Germinal center (tissue), 1 donor: ENCODE measurements around the gene STOML2.

Source experiments
- DNase-seq: peaks from one replicate; pipeline ENCODE4 v3.0.0; 2012; ENCODE audit warnings: mixed read lengths, low spot score

STOML2 gene

DNA sequence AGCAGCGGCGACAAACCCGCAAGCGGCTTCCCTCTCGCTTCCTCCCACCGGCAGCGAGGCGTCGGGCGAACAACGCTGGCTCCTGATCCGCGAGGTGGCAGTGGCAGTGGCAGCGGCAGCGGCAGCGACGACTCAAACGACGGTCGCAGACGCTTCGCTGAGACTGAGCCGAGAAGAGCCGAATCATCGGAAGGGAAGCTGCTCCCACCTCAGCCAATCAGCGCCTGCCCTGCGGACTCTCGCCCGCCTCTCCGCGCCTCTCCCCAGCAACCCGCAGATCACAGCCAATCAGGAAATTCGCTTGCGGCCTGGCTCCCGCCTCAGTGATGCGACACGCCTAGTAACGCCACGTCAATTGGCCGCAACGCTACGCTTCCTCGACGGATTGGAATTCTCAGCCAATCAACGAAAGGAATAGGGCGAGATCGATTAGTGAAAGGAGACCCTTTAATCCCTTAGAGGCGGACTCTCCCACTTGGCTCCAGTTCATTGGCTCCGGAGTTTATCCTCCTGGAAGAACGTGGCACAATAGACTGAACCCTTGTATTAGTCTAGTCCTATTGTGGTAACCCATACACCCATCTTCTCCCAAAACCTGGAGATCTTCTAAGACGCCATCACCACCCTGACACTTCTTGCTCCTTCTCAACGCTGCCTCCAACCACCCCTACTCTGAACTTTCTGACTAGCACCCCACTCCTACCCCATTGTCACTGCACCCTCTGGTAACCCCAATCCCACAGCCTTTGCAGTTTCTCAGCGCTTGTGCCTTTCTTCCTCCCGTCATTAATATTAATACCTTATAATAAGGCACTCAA lies 30.3 kb downstream of the STOML2 start, which contains the start of gene VCP:
VCP (minus strand) TSS at position 165 of the 818 bp plus-strand sequence. CDS start 272 bp downstream, outside the sequence.
- DNase-seq = peak; percentile 100

DNA sequence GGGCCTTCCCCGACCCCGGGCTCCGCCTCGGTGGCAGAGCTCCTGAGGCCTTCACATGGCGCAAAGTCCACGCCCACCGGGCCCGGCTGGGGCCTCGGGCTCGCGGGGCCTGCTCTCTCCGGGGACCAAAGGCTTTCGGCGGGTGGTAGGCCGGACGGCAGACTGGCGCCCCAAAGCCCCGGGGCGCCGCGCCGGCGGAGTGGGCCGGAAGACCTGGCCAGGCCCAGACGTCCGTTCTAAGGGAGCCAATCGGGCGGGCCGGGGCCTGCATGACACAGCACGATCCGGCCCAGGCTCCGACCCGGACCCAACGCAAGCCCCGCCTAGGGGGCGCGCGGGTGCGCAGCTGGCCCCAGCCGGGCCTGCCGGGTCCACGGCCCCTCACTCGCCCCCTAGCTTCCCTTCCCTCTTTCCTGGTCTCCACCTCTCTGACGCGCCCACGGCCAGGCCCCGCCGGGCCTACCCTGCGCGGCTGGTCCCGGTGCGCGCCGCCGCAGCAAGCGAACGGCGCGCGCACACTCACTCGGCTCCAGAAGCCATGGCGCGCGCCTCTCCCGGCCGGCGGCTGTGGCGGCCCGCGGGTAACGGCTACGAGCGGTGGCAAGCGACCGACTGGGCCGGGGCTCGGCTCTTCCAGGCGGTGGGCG lies 31.0 kb downstream of the STOML2 start:
- peak; percentile 87 for DNase-seq

DNA sequence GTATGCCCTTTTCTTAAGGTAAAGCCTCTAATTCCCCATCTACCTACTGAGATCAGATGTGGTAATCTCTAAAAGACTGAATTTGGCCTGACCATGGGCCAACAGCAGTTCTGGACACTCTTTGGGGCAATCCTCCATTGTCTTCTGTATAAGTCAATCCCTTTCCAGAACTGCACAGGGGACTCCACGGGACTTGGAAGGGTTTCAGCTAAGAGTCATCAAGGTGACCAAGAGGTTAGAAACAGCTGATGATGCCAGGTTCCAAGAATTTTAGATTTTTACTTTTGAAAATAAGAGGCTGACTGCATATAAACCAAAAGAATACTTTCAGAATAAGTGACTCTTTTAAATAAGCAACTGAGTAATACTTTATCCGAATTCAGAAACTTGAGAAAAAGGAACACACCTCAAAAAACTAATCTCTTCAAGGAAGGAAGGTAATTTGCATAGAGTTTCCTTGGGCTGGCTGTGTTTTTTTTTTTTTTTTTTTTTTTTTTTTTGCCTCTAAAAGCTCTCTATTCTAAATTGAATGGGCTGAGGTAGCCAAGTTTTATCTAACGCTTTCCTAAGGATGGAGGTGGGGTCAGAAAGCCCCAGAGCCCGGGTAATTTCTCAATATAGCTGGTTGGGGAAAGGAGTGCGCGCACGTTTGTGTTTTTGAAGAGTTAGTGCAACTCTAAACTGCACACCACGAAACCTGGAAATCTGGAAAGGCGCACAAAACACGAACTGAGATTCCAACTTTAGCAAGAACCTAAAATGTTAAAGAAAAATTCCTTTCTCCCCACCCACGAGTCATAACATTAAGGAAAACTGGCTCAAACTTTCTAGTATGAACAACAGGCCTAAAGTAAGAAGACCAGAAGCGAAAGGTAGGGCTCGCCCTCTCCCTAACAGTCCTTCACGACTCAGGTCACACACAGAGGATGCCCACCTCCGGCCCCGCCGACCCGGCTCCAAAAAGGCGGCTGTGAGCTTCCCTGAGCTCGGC lies 31.8 kb downstream of the STOML2 start:
- peak; percentile 50 for DNase-seq

DNA sequence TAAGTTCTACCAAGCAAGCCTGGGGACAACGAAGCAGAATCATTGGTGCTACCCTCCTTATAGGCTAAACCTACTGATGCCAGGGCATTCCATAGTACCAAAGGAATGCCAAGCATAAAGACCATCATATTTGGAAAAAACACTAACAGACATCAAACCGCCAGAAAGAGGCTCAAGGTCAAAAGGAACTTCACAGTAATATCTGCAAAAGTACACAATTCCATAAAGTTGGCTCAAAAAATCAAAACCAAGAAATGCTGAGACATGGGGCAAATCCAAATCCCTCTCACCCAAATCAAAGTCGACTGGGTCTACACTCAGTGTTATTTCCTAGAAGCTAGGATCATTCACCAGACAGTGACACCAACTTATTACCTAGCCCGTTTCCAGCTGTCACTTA lies 33.9 kb downstream of the STOML2 start:
- no peak for DNase-seq

DNA sequence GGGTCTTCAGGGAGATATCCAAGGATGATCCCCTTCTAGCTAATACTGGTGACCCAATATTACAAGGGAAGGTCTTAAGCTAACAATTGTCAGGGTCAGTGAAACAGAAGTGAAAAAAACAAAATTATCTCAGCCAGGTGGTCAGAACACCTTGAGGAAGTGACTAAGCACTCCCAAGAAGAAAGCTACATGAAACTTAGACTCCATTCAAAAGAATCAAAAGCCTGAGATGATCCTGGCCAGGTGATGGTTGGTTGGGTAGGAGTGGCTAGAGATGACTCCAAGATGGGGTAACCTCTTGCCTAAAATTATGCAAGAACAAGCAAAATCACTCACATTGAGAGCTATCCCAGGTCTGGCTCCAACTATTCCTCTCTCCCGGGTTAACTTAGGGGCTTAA lies 35.9 kb downstream of the STOML2 start:
- no peak for DNase-seq

DNA sequence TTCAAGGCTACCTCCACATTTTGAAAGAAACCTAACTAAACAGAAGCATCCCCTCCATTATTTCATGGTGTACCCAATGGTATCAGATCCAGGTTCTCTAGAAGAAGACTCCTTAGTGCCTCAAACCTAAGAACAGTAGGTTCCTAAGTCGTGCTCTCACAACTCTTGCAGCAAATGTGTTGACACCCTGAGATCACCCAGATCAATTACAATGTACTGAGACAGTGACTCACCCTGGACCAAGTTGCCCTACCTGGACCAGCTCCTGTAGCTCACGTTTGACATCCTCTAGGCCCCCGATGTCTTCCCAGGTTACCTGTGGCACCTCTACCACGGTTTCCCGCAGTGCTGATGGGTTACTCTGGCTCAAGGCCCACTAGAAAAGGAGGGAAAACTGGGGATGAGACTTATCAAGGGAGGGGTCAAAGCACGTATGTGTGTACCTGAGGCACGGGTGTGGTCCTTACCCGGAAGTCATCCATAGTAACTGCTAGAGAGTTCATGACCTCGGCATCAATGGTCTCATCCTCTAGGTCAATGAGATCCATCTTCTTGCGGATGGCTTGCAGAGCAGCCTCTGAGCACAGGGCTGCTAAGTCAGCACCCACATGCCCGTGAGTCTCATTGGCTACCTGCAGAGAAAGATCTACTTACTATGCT lies 42.3 kb downstream of the STOML2 start:
- no peak for DNase-seq

DNA sequence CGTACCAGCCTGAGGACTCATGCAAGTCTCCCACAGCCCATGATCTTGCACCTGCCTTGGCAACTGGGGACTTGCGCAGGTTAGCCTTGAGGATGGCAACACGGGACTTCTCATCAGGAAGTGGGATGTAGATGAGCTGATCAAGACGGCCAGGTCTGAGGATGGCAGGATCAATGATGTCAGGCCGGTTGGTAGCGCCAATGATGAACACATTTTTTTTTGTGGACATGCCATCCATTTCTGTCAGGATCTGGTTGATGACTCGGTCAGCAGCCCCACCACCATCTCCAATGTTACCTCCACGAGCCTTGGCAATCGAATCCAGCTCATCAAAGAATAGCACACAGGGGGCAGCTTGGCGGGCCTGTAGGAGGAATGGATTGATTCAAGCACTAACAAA lies 43.5 kb downstream of the STOML2 start:
- DNase-seq = no peak

DNA sequence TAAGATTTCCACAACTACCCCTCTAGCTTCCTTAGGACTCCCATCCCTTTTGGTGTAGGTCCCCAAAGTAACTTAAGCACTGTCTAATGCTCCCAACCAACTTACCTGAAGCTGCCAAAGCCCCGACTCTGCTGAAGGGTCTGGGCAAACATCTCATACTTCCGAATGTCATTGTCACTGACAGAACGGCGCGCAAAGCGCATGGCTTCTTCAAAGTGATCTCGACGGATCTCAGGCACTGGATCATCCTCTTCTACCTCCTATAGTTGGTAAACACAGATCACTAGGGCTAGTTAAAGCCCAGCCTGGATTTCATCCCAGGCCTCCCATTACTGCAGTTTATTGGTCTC lies 45.7 kb downstream of the STOML2 start:
- no peak for DNase-seq

DNA sequence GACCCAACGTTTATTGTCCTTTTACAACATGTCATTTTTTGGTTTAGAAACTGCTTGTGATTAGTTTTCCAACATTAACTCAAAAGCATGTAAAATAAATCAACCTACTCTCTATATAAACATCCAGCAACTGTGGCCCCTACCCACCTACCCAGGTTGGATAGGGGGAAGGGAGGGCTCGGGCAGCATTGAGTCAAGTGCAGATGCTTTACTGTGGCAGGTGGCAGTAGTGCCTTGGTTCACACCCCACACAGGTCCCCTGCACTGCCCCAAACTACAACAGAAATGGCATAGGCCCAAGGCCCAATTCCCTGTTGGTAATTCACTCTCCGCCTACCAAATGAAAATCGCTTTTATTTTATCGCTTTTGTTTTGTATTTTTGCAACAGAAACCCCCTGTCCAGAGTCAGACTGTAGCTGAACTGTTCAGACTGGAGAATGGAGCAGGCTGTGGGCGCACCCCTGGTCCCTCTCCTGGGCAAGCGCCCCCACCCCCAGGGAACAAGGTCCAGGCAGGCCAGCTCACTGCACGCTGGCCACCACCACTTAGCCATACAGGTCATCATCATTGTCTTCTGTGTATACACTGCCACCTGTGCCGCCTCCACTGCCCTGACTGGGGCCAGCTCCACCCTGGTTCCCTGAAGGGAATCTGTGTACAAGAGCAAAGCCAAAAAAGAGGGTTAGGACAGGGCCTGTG lies 46.2 kb downstream of the STOML2 start:
- DNase-seq = no peak

DNA sequence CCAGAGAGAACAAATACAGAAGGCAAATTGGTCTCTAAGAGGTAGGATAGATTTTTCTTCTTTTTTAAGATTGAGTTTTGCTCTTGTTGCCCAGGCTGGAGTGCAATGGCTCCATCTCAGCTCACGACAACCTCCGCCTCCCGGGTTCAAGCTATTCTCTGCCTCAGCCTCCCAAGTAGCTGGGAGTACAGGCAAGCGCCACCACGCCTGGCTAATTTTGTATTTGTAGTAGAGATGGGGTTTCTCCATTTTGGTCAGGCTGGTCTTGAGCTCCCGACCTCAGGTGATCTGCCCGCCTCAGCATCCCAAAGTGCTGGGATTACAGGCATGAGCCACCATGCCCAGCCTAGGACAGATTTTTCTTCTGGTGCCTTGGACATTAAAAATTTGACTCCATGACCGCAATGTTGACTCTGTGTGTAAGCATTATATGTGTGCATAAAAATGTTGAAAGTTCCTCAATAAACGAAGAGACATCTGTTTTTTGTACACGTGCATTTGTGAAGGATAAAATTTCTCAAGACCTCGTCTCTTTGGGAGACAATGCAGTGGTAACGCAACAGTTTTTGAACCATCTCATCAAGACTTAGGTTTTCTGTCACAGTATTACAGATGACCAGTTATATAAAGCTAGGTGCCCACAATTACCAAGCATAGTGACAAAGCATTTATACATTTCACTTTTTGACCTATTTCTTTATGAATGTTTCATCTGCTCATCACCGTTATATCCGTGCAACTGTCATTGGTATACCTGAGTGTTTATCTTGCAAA lies 47.9 kb downstream of the STOML2 start:
- DNase-seq = no peak

DNA sequence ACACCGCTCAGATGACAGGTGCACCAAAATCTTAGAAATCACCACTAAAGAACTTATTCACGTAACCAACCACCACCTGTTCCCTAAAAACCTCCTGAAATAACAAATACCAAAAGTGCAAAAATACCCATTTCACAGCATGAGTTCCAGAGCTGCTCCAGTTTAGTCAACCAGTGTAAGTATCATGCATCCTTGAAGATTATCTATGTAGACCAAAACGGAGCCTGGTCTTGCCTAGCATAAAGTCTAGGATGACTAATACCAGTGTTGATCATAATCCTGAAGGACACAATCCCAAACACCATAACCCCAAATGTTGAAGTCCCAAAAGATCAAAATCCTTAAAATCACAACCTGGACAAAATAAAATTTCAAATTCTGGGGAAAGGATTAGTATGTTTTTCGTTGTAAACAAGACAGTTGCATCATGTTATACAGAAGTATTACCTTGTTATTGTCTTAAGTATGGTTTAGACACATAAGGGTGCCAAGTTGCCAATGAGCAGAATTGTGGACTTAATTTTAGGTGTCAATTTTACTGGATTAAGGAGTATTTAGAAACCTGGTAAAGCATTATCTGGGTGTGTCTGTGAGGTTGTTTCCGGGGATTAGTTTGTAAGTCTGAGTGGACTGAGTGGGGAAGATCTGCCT lies 48.6 kb downstream of the STOML2 start:
- DNase-seq = no peak

DNA sequence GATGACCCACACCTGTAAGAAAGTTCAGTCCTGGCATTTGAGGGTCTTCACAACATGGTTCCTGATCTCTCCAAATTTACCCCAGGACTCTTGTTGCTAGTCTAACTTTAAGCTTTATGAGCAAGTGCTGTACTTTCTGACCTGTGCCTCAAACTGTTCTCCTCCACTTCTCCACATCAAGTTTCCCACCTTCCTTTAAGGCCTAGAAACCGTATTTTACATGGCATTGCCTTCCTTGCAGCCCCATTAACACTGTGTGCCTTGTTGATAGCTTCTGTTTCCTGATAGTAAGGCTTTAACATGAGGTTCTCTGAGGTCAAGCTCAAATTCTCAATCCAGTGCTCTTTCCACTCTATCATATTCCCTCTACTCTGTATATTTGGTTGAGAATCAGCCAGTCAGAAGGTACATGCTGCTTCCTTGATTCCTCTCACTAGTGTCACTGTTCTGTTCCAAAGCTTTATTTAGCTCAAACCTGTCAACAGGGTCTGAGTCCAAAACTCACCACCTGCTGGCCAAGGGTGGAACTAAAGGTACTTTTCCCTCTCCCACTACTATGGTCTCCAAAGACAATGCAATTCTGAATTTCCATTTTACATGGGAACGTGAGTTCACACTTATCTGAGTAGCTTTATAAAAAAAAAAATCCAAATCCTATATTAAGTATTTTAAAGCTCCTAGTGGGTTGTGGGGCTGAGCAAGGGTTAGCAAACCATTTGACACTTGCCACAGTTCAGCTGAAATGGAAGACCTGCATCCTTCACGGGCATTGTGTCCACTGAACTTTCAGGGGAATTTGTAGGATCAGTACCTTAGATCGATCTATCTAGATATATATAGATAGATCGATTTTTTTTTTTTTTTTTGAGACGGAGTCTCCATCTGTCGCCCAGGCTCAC lies 51.6 kb downstream of the STOML2 start:
- peak; percentile 61 for DNase-seq
